Vagina (tissue), 2 donors: Measurements from ENCODE around the gene LAMC1.

Experiments used
- POLR2A ChIP-seq, 2 donors: fragments of 450-650 bp; IDR thresholded peaks; one replicate each; pipeline ENCODE4 v1.6.1; 2017; ENCODE audit warnings: antibody characterized with exemption in 2 of 2, mild to moderate bottlenecking in 2 of 2, moderate library complexity in 2 of 2
- POLR2AphosphoS5 ChIP-seq, 2 donors: sonication (generic); formaldehyde crosslinking; IDR thresholded peaks; one replicate each; pipeline ENCODE4 v1.9.0; 2017; ENCODE audit warnings: antibody characterized with exemption in 2 of 2, mild to moderate bottlenecking in 2 of 2, low read depth in 1 of 2; ENCODE audit not compliant: insufficient read depth in 1 of 2
- TF ChIP-seq, protein P1 (sequence below), 3 experiments: fragments of 450-650 bp in 2 of 3; fragments of 200-600 bp in 1 of 3; sonication (generic) in 1 of 3; IDR thresholded peaks; one replicate each; pipeline ENCODE4 v1.5.1; 2017 to 2019; ENCODE audit warnings: antibody characterized with exemption in 3 of 3, mild to moderate bottlenecking in 2 of 3, moderate library complexity in 2 of 3

DNA sequence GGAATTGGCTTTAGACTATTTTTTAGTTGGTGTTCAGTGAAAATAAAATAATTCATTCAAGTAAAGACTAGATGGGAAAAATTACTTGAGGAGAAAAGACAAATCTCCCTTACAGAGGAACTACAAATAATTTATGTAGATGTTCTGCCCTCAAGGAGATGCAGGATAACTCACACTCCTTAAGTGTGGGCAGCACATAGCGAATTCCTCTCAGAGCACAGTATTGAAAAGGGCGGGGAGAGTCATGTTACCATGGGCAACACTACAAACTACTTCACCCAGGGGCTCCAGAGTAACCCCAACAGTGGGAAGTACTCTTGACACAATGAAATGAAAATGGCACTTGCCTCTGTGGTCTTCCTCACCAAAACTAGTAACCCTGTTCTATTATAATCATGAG lies 142.2 kb downstream of the LAMC1 start:
- TF ChIP-seq, protein P1, sequence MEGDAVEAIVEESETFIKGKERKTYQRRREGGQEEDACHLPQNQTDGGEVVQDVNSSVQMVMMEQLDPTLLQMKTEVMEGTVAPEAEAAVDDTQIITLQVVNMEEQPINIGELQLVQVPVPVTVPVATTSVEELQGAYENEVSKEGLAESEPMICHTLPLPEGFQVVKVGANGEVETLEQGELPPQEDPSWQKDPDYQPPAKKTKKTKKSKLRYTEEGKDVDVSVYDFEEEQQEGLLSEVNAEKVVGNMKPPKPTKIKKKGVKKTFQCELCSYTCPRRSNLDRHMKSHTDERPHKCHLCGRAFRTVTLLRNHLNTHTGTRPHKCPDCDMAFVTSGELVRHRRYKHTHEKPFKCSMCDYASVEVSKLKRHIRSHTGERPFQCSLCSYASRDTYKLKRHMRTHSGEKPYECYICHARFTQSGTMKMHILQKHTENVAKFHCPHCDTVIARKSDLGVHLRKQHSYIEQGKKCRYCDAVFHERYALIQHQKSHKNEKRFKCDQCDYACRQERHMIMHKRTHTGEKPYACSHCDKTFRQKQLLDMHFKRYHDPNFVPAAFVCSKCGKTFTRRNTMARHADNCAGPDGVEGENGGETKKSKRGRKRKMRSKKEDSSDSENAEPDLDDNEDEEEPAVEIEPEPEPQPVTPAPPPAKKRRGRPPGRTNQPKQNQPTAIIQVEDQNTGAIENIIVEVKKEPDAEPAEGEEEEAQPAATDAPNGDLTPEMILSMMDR (IDR thresholded peaks at IDR 0.05) = no peak
- TF ChIP-seq POLR2AphosphoS5 (IDR thresholded peaks at IDR 0.05; ENCODE audit: insufficient read depth in 1 of 2, low read depth in 1 of 2) = no peak
- TF ChIP-seq POLR2A (IDR thresholded peaks at IDR 0.05) = no peak
